Activated CD4-positive, alpha-beta memory T cell treated with anti-CD3 and anti-CD28 coated beads, Interleukin-2, amount 10 ng/mL, durations not matched to agents 7 days and 5 days (primary cell): ENCODE results near the gene C3orf85. TPM values are rescaled to one million over a fixed set of nuclear protein-coding genes. Genes with fewer than 3 reads are reported as not detected.

Source experiments
- CTCF ChIA-PET: fragments of 350-600 bp; sonication (Branson Sonifier 250); formaldehyde crosslinking; loops from one replicate; lab custom pipeline; 2021; ENCODE audit warnings: antibody characterized with exemption, inconsistent platforms; lab: Charles Lee
- POLR2A ChIA-PET: fragments of 350-600 bp; sonication (Branson Sonifier 250); formaldehyde crosslinking; loops from one replicate; lab custom pipeline; 2021; ENCODE audit warnings: antibody characterized with exemption; lab: Charles Lee
- DNase-seq: peaks from one replicate; pipeline ENCODE4 v3.0.0-alpha.2; 2020
- H3K27ac Mint-ChIP-seq: one replicate; pipeline ENCODE4 v1.8.0; 2021; ENCODE audit warnings: mild to moderate bottlenecking, mixed read lengths
- H3K27me3 Mint-ChIP-seq: one replicate; pipeline ENCODE4 v1.8.0; 2021; ENCODE audit warnings: mixed read lengths
- H3K36me3 Mint-ChIP-seq: one replicate; pipeline ENCODE4 v1.8.0; 2021; ENCODE audit warnings: low read depth, mixed read lengths
- H3K4me1 Mint-ChIP-seq: one replicate; pipeline ENCODE4 v1.8.0; 2021; ENCODE audit warnings: mixed read lengths
- H3K4me3 Mint-ChIP-seq: one replicate; pipeline ENCODE4 v1.8.0; 2021; ENCODE audit warnings: mild to moderate bottlenecking, mixed read lengths
- H3K9me3 Mint-ChIP-seq: one replicate; pipeline ENCODE4 v1.8.0; 2021; ENCODE audit warnings: mixed read lengths
- total RNA-seq, 2 experiments: library from RNA; stranded (reverse); gene quantifications; one replicate each; pipeline ENCODE4 v1.2.3, GENCODE V29; 2021

The C3orf85 gene, protein sequence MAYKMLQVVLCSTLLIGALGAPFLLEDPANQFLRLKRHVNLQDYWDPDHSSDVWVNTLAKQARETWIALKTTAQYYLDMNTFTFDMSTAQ
- not detected for total RNA-seq

DNA sequence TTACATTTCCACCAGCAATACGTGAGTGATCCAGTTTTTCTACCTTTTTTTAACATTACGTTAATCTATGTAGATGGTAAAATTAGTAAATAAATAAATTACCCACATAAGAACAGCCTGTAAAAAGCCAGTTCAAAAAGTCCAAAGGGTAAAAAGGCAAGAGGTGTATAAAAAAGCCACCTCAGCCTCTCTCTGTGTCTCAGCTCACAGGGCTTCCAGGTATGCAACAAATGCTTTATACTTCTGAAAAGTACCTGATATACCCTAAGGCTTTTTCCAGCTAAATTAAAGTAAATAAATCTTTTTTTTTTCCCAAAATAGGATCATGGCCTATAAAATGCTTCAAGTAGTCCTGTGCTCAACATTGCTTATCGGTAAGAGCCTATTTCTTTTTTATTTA is at the start of gene C3orf85:
Gene C3orf85 (plus strand): TSS at position 197 of the 400 bp plus-strand sequence. CDS start 129 bp downstream, at position 326.
- CTCF ChIA-PET, result no interaction called here

DNA sequence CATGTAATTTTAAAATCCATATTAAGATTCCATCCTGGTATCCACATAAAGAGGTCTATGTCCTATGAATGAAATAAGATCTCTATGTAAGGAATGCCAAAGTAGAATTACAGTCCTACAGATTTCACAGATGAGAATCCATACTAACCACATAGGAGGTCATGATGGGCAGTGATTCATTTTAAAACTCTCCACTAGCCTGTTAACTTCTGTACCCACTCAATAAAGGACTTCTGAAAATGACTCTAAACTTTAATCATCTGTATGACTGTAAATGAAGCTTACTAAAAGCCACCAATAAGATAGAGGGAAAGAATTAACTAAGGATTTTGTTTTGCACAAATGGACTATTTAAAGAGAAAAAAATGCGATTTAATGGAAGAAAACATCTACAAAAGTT is 47.3 kb upstream of the C3orf85 start:
- ChIA-PET POLR2A (no interaction called here), CTCF (no interaction called here)
- H3K27me3 Mint-ChIP-seq, result peaks cover 32% of the 10 kb centered on the region
- no peak overlapping the region for H3K27ac Mint-ChIP-seq
- no peaks in the 10 kb centered on the region for H3K4me1 Mint-ChIP-seq
- no peak overlapping the region for H3K4me3 Mint-ChIP-seq
- no peak for DNase-seq
- no peaks in the 10 kb centered on the region for H3K9me3 Mint-ChIP-seq
- H3K36me3 Mint-ChIP-seq, result no peaks in the 10 kb centered on the region

More for the DNA sequence above, at the start of gene C3orf85:
- POLR2A ChIA-PET, result no interaction called here
- peaks cover 7% of the 10 kb centered on the region for H3K27me3 Mint-ChIP-seq
- H3K4me3 Mint-ChIP-seq, result no peak within 1 kb of the TSS
- no peak within 1 kb of the TSS for H3K27ac Mint-ChIP-seq
- H3K9me3 Mint-ChIP-seq, result no peaks in the 10 kb centered on the region
- DNase-seq, result no peak
- H3K4me1 Mint-ChIP-seq, result peaks cover 3% of the 10 kb centered on the region
- H3K36me3 Mint-ChIP-seq, result no peaks in the 10 kb centered on the region

DNA sequence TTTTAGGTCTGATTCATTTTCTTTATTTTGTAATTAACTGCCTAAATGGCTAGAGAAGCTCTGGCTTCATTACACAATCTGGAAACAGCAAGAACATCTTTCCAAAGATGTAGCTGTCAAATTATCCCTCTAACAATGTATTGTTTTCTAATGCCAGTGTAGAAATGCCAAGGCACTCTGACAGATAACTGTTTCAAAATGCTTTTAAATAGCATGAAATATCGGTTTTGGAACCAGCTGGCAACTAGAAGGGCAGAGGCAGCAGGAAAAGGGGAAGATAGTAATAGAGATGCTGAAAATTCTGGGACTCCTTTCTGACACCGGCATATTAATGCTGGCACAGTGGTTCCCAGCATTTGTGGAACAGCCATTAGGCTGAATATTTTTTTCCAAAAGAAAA is 44.7 kb upstream of the C3orf85 start:
- DNase-seq, result no peak
- H3K4me1 Mint-ChIP-seq, result no peaks in the 10 kb centered on the region
- ChIA-PET CTCF (no interaction called here), POLR2A (no interaction called here)
- peaks cover 24% of the 10 kb centered on the region for H3K27me3 Mint-ChIP-seq
- no peaks in the 10 kb centered on the region for H3K36me3 Mint-ChIP-seq
- no peaks in the 10 kb centered on the region for H3K9me3 Mint-ChIP-seq
- H3K27ac Mint-ChIP-seq, result no peak overlapping the region
- H3K4me3 Mint-ChIP-seq, result no peak overlapping the region

DNA sequence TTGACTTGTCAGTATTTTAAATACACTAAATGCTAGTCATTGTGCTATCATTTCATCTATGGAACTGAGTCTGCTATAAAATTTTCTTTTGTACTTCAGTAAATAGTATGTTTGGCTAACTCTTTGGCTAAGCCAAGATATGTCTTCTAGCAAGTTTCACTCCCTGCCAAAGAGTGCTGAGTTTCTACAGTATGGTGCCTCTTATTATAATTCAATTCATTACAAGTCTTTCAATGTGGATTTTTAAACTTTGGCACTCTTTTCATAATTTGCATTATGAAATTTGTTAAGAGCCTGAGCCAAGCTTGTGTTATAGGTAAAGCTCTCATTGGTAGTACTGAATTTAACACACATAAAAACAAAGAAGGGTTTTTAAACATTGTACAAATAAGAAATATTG is 43.0 kb upstream of the C3orf85 start:
- Mint-ChIP-seq H3K27me3 (peaks cover 12% of the 10 kb centered on the region), H3K4me3 (no peak overlapping the region), H3K9me3 (no peaks in the 10 kb centered on the region), H3K4me1 (no peaks in the 10 kb centered on the region), H3K36me3 (no peaks in the 10 kb centered on the region), H3K27ac (no peak overlapping the region)
- DNase-seq, result no peak
- CTCF ChIA-PET, result interaction anchor here (0.5 kb wide), 1 partner anchor 49 kb away, joined by 3 read pairs; no protein-coding TSS in a partner anchor
- POLR2A ChIA-PET, result no interaction called here

DNA sequence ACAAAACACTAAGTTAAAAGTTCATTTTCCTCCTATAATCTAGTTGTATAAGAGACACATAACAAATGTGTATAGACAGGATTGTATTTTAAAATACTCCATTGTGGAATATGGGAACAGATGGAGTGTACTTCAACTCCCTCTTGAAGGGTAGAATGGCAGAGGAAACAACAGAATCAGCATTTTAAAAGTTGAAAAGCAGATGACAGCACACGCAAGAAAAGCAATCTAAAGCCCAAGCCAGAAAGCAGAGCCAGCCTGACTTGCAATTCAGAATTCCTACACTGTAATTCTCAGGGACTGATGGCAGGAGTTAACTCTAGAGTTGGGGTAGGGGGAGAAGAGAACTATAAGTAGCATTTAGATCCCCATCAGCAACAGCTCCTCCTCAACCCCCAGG is 41.4 kb upstream of the C3orf85 start:
- peaks cover 9% of the 10 kb centered on the region for H3K27me3 Mint-ChIP-seq
- POLR2A ChIA-PET, result no interaction called here
- DNase-seq, result no peak
- H3K36me3 Mint-ChIP-seq, result no peaks in the 10 kb centered on the region
- CTCF ChIA-PET, result interaction anchor here (1.4 kb wide), 1 partner anchor 72 kb away, joined by 3 read pairs; no protein-coding TSS in a partner anchor
- H3K9me3 Mint-ChIP-seq, result no peaks in the 10 kb centered on the region
- H3K4me1 Mint-ChIP-seq, result no peaks in the 10 kb centered on the region
- no peak overlapping the region for H3K27ac Mint-ChIP-seq
- no peak overlapping the region for H3K4me3 Mint-ChIP-seq

DNA sequence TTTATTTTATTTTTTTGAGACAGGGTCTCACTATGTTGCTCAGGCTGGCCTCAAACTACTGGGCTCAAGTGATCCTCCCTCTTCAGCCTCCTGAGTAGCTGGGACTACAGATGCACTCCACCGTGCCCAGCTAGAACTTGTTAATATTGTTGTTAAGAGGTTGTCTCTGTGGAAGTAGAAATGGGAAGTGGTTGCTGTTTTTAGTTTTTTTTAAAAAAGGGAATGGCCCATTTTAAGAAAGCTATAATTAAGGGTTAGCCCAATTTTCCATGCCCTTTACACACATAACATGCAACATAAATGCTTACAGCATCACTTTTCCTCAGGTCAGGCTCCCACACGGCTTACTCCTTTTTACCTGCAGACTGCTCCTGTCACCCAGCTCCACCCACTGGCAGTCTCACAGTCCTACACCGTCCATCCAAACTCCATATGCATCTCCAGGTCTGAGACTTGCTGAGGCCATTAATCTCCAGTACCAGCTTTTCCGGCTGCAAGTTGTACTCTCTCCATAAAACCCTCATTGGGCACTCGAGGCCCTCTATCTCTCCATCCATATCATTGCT is 38.4 kb upstream of the C3orf85 start:
- Mint-ChIP-seq H3K9me3 (no peaks in the 10 kb centered on the region), H3K4me3 (no peak overlapping the region), H3K27ac (no peak overlapping the region), H3K27me3 (peaks cover 17% of the 10 kb centered on the region), H3K4me1 (no peaks in the 10 kb centered on the region), H3K36me3 (no peaks in the 10 kb centered on the region)
- ChIA-PET POLR2A (no interaction called here), CTCF (no interaction called here)
- DNase-seq, result no peak

DNA sequence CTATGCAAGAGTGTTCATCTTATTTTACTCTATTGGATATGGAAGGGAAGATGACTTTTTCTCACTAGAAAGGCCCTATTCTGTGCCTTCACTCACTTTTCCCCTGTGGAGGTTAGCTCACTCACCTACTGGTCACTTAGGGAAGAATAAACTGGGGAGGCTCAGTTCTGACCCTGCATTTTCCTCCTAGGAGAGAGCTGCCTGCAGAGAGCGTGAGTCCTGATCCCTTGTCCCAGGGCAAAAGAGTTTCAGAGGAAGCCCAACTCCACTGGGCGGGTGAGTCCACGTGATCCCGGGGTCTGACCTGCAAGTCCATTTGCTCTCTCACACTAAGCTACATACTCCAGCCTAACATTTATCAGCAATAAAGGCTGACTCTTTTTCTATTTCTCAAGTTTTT is 26.9 kb upstream of the C3orf85 start:
- Mint-ChIP-seq H3K4me1 (no peaks in the 10 kb centered on the region), H3K36me3 (no peaks in the 10 kb centered on the region), H3K27me3 (peaks cover 17% of the 10 kb centered on the region), H3K4me3 (no peak overlapping the region), H3K27ac (no peak overlapping the region), H3K9me3 (no peaks in the 10 kb centered on the region)
- ChIA-PET CTCF (no interaction called here), POLR2A (no interaction called here)
- DNase-seq, result no peak

DNA sequence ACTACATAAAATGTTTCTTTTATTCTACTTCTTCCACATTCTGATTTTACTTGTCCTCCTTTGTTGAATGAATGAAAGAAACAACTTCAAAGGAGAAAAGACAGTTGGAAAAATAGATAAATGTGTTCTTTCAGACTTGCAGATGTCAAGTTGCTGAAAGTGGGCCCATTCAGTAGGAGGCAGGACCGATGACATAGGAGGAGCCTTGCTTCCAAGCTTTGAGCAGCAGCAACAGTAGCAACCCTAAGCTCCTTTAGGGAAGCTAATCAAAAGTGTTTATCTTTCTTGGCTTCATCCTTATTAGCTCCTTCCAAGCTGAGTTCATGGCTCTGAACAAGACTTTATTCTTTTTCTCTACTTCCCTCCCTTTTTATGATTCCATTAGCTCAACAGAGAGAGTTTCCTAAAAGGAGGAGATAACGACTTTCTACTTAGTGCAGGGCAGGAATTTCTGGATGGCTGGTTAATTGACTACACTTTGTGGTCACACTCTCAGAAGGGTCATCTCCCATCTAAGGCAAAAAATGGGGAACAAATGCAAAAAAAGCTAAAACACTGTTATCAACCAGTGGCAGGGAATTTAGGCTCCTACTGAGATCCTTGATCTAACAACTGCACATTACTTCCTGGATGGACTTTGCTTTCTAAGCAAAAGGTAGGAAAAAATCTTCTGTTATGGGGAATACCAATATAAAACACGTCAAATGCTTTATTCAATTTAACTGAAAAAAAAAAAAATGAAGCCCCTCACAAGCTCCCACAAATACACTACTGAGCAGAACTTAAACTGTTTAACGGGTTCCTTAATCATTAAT is 23.4 kb upstream of the C3orf85 start:
- POLR2A ChIA-PET, result no interaction called here

DNA sequence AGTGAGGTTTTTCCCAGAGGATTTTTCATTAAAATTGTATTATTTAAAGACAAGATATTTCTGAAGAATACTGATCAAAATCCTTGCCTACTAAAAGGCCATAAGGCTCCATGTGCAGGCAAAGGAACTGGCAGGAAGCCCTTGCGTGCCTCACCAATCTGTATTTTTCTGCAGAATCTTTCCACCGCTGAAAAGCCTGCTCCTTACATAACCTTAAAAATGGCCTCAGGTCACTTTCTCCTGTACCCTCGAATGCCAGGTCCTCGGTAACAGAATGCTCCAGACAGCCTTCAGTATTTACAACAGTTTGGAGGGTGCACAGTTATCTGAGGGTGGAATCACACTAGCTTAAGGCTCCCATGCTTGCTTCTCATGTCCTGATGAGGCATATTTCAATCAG is 21.8 kb upstream of the C3orf85 start:
- no peak overlapping the region for H3K27ac Mint-ChIP-seq
- H3K4me3 Mint-ChIP-seq, result no peak overlapping the region
- ChIA-PET POLR2A (no interaction called here), CTCF (no interaction called here)
- no peaks in the 10 kb centered on the region for H3K9me3 Mint-ChIP-seq
- no peaks in the 10 kb centered on the region for H3K36me3 Mint-ChIP-seq
- peaks cover 9% of the 10 kb centered on the region for H3K27me3 Mint-ChIP-seq
- DNase-seq, result no peak
- H3K4me1 Mint-ChIP-seq, result no peaks in the 10 kb centered on the region

More for the DNA sequence above, 23.4 kb upstream of the C3orf85 start:
- DNase-seq, result no peak
- CTCF ChIA-PET, result no interaction called here
- Mint-ChIP-seq H3K36me3 (no peaks in the 10 kb centered on the region), H3K27ac (no peak overlapping the region), H3K4me1 (no peaks in the 10 kb centered on the region), H3K9me3 (no peaks in the 10 kb centered on the region), H3K4me3 (no peak overlapping the region), H3K27me3 (peaks cover 9% of the 10 kb centered on the region)

DNA sequence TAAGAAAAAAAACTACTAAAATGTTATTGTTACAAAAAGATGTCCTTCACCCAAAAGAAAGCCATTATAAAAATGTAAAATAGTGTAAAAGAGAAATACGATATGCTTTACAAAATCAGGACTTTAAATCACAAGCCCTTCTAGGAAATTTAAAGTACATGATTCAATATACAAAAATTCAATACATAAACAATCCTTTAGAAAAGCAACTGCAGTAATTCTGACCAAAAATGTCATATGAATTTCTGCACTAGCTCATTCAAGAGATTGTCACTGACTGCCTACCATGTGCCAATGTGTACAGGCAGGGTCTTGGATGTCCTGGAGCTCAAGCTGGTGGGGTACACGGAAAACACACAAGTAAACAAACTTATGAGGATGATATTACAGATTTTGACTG is 21.1 kb upstream of the C3orf85 start:
- Mint-ChIP-seq H3K27ac (no peak overlapping the region), H3K4me3 (no peak overlapping the region), H3K9me3 (no peaks in the 10 kb centered on the region), H3K27me3 (peaks cover 5% of the 10 kb centered on the region), H3K4me1 (no peaks in the 10 kb centered on the region), H3K36me3 (no peaks in the 10 kb centered on the region)
- ChIA-PET CTCF (interaction anchor here (0.7 kb wide), 1 partner anchor 528 kb away, joined by 3 read pairs; no protein-coding TSS in a partner anchor), POLR2A (no interaction called here)
- DNase-seq, result no peak

DNA sequence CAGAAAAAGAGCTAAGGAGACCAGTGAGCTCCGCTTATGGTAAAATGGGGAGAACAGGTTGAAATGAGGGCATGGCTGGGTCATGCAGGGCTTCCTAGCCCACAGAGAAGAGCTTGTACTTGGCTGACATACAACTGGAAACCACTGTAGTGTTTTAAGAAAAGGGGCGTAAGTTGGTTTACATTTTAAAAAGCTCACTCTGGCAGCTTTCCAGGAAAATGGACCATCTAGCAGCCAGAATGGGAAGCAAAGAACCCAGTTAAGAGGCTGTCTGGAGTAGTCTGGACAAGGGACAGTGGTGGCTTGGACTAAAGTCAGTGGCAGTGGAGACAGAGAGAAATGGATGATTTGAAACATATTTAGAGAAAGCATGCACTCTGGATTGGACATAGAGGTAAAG is 20.5 kb upstream of the C3orf85 start:
- no peak for DNase-seq
- CTCF ChIA-PET, result no interaction called here
- no peak overlapping the region for H3K27ac Mint-ChIP-seq
- POLR2A ChIA-PET, result no interaction called here
- H3K36me3 Mint-ChIP-seq, result no peaks in the 10 kb centered on the region
- H3K4me3 Mint-ChIP-seq, result no peak overlapping the region
- H3K4me1 Mint-ChIP-seq, result no peaks in the 10 kb centered on the region
- peaks cover 5% of the 10 kb centered on the region for H3K27me3 Mint-ChIP-seq
- H3K9me3 Mint-ChIP-seq, result no peaks in the 10 kb centered on the region

DNA sequence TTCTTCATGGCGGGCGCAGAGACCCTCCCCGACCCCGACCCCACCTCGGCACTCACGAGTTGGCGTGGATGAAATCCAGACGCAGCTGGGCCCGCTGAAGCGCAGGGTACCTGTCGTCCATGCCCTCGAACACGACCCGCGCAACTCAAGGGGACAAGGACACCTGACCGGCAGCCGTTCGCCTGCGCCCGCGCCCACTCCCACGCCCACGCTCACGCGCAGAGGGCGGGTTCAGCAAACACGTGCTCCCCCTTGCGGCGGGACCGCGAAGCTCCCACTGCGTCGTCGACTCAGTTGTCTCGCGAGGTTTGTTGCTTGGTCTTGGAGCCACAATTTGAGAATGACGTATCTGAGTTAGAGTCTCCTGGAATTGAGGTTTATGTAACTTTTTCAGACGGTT is 18.6 kb upstream of the C3orf85 start, which contains the start of gene MORC1:
Gene MORC1 (minus strand): TSS at position 196 of the 400 bp plus-strand sequence. CDS start 75 bp downstream, at position 121.
- POLR2A ChIA-PET, result no interaction called here
- Mint-ChIP-seq H3K9me3 (peaks cover 4% of the 10 kb centered on the region), H3K4me3 (no peak within 1 kb of the TSS), H3K27me3 (peaks cover 5% of the 10 kb centered on the region), H3K27ac (no peak within 1 kb of the TSS), H3K36me3 (no peaks in the 10 kb centered on the region), H3K4me1 (no peaks in the 10 kb centered on the region)
- DNase-seq, result no peak
- CTCF ChIA-PET, result no interaction called here

DNA sequence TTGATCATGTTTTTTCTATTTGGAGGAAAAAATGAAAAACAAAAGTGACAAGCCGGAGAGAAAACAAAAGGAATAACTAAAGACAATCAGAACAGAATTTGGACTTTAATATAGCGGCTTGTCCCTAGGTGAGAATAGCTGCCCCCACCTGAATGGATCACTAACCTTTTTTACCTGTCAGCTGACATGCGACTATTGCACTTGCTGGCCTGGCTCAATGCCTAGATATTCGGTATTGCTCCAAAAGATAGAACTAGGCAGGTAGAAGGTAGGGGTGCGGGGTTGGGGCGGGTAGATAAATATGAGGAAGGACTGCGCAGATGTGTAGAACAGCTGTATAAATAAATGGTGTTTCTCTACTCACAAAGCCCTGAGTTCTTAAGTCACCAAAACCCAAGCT is 17.9 kb upstream of the C3orf85 start:
- DNase-seq, result no peak
- Mint-ChIP-seq H3K27ac (no peak overlapping the region), H3K27me3 (peaks cover 4% of the 10 kb centered on the region), H3K9me3 (peaks cover 4% of the 10 kb centered on the region), H3K36me3 (no peaks in the 10 kb centered on the region), H3K4me3 (no peak overlapping the region), H3K4me1 (no peaks in the 10 kb centered on the region)
- POLR2A ChIA-PET, result no interaction called here
- CTCF ChIA-PET, result no interaction called here
